ENCODE results near the gene NIT1. TPM values are rescaled to one million over a fixed set of nuclear protein-coding genes. Genes with fewer than 3 reads are reported as not detected.

Gene NIT1
- total RNA-seq, 1 experiment from 2014 or later = 65.9 TPM

- H3K79me2 ChIP-seq (ENCODE audit: insufficient read depth, low read length) = peaks cover 15% of the 10 kb centered on the region
- RAD21 ChIA-PET (ENCODE audit: low non-redundant PET in 1 of 2, low total read pairs in 2 of 2, uncharacterized antibody in 2 of 2, unreplicated experiment in 2 of 2) = no interaction called here
- TF ChIP-seq EZH2phosphoT487 (IDR thresholded peaks at IDR 0.05; ENCODE audit: borderline replicate concordance) (no peak), ZBTB33 (IDR thresholded peaks at IDR 0.05; ENCODE audit: extremely low read depth, insufficient replicate concordance, low read length) (no peak), YY1 (IDR thresholded peaks at IDR 0.05; ENCODE audit: extremely low read depth, insufficient replicate concordance, low read depth, low read length) (no peak), MAX (IDR thresholded peaks at IDR 0.05) (no peak), EZH2 (IDR thresholded peaks at IDR 0.05) (no peak), FOSL1 (IDR thresholded peaks at IDR 0.05; ENCODE audit: low read depth) (no peak), SIN3A (IDR thresholded peaks at IDR 0.05; ENCODE audit: low read depth) (no peak), ZFX (IDR thresholded peaks at IDR 0.05) (no peak), ATF3 (IDR thresholded peaks at IDR 0.05) (no peak), TCF7L2 (IDR thresholded peaks at IDR 0.05; ENCODE audit: borderline replicate concordance, extremely low read depth, insufficient read depth, insufficient read length) (no peak), CTCF (IDR thresholded peaks at IDR 0.05 in 2 of 3, conservative IDR thresholded peaks at IDR 0.05 in 1 of 3; ENCODE audit: borderline replicate concordance in 1 of 3, insufficient read depth in 1 of 3, low read depth in 2 of 3, low read length in 2 of 3) (no peak), JUND (IDR thresholded peaks at IDR 0.05) (no peak), EGR1 (IDR thresholded peaks at IDR 0.05; ENCODE audit: low read depth) (no peak), SP1 (IDR thresholded peaks at IDR 0.05; ENCODE audit: low read depth) (no peak), POLR2A (IDR thresholded peaks at IDR 0.05; ENCODE audit: borderline replicate concordance, extremely low read depth, insufficient read depth, insufficient read length) (no peak), RAD21 (IDR thresholded peaks at IDR 0.05; ENCODE audit: low read depth) (no peak), REST (IDR thresholded peaks at IDR 0.05; ENCODE audit: low read depth) (no peak), ZNF274 (IDR thresholded peaks at IDR 0.05; ENCODE audit: low read depth, low read length) (no peak), SRF (IDR thresholded peaks at IDR 0.05; ENCODE audit: low read depth) (no peak)
- H3K4me1 ChIP-seq (ENCODE audit: control insufficient read depth in 1 of 2, insufficient read depth in 2 of 2, low read length in 2 of 2) = peaks cover 7 to 9% of the 10 kb centered on the region in 2 experiments; a peak in 2 of 4 replicates
- no peaks in the 10 kb centered on the region for H3K9me2 ChIP-seq (ENCODE audit: insufficient read depth)
- no peak overlapping the region for H3K4me3 ChIP-seq (replicated peaks in 1 of 2; ENCODE audit: low read depth in 1 of 2, low read length in 2 of 2)
- H2AFZ ChIP-seq (ENCODE audit: low read depth, low read length, poor library complexity, severe bottlenecking) = no peak overlapping the region
- POLR2A ChIA-PET = no interaction called here
- CTCF ChIA-PET = interaction anchor here (0.9 to 1.4 kb wide), 3 partner anchors 66 to 303 kb away, joined by 3 to 4 read pairs (median 3); no protein-coding TSS in a partner anchor
- ATAC-seq = no peak
- H3K36me3 ChIP-seq (ENCODE audit: control insufficient read depth in 1 of 2, insufficient read depth in 2 of 2, low read length in 2 of 2) = no peaks in the 10 kb centered on the region
- intact Hi-C loops (cut with micrococcal nuclease) = loop anchor here (5.0 kb wide), 1 partner anchor 301 kb away; no protein-coding TSS in a partner anchor
- no peak for DNase-seq (ENCODE audit: low read depth, low spot score)
- BruUV-seq (replicated peaks) = no TSS peak
- no peaks in the 10 kb centered on the region for H4K20me1 ChIP-seq (ENCODE audit: insufficient read depth)
- no peak overlapping the region for H3K4me2 ChIP-seq (ENCODE audit: low read length)
- no peak overlapping the region for H3K27ac ChIP-seq (ENCODE audit: low read depth, low read length)
- H3K9ac ChIP-seq (ENCODE audit: low read length) = no peak overlapping the region
- H3K9me3 ChIP-seq (ENCODE audit: control insufficient read depth in 1 of 2, insufficient read depth in 1 of 2, low read depth in 1 of 2, low read length in 2 of 2) = no peaks in the 10 kb centered on the region
- no peaks in the 10 kb centered on the region for H3K27me3 ChIP-seq (ENCODE audit: insufficient read depth, low read length)
Observed at GRCh38 chr1:161137881-161138280, 20.0 kb downstream of the NIT1 start.

Data from HCT116 (cell line).